HepG2 (cell line): Measurements from ENCODE around the gene DENND4B. TPM values are rescaled to one million over a fixed set of nuclear protein-coding genes. Genes with fewer than 3 reads are reported as not detected.

ENCODE experiments used
- FOSL1 ChIP-seq: sonication (generic); formaldehyde crosslinking; IDR thresholded peaks from 2 replicates; pipeline ENCODE4 v1.9.0; 2021; ENCODE audit warnings: missing genetic modification reagents, borderline replicate concordance
- HIVEP1 ChIP-seq: sonication (generic); formaldehyde crosslinking; IDR thresholded peaks from 2 replicates; pipeline ENCODE4 v1.4.0; 2020; ENCODE audit warnings: mild to moderate bottlenecking, missing genetic modification reagents
- ISX ChIP-seq: sonication (generic); formaldehyde crosslinking; conservative IDR thresholded peaks from 2 replicates; pipeline ENCODE4 v1.5.0; 2020; ENCODE audit warnings: missing genetic modification reagents
- JUN ChIP-seq: sonication (generic); formaldehyde crosslinking; IDR thresholded peaks from 2 replicates; pipeline ENCODE4 v1.4.0; 2020; ENCODE audit warnings: mild to moderate bottlenecking, missing genetic modification reagents
- MED1 ChIP-seq: sonication (generic); formaldehyde crosslinking; IDR thresholded peaks from 2 replicates; pipeline ENCODE4 v1.4.0; 2020; ENCODE audit warnings: missing genetic modification reagents
- PAX8 ChIP-seq: sonication (generic); formaldehyde crosslinking; IDR thresholded peaks from 2 replicates; pipeline ENCODE4 v1.8.0; 2022; ENCODE audit warnings: mild to moderate bottlenecking, missing genetic modification reagents, borderline replicate concordance
- RAD51 ChIP-seq: fragments of 450-650 bp; IDR thresholded peaks from 2 replicates; pipeline ENCODE4 v1.6.1; 2016; ENCODE audit warnings: borderline replicate concordance
- SMAD9 ChIP-seq: sonication (generic); formaldehyde crosslinking; IDR thresholded peaks from 2 replicates; pipeline ENCODE4 v1.5.1; 2020; ENCODE audit warnings: mild to moderate bottlenecking, missing genetic modification reagents
- SRF ChIP-seq: IDR thresholded peaks from 2 replicates; pipeline ENCODE4 v1.6.1; 2011; ENCODE audit warnings: mild to moderate bottlenecking, low read depth, low read length, moderate library complexity
- TMF1 ChIP-seq: sonication (generic); formaldehyde crosslinking; IDR thresholded peaks from 2 replicates; pipeline ENCODE4 v1.8.1; 2022; ENCODE audit warnings: low read depth, missing genetic modification reagents
- ZNF263 ChIP-seq: sonication (generic); formaldehyde crosslinking; IDR thresholded peaks from 2 replicates; pipeline ENCODE4 v1.4.0; 2020; ENCODE audit warnings: missing genetic modification reagents
- ZNF496 ChIP-seq: sonication (generic); formaldehyde crosslinking; IDR thresholded peaks from 2 replicates; pipeline ENCODE4 v1.8.1; 2023; ENCODE audit warnings: mild to moderate bottlenecking, moderate library complexity, missing genetic modification reagents; ENCODE audit not compliant: insufficient replicate concordance
- ZNF790 ChIP-seq: sonication (generic); formaldehyde crosslinking; IDR thresholded peaks from 2 replicates; pipeline ENCODE4 v1.8.0; 2022; ENCODE audit warnings: missing genetic modification reagents, mild to moderate bottlenecking, borderline replicate concordance
- polyA plus RNA-seq, 8 experiments: library from polyadenylated mRNA; depleted of rRNA in 3 of 8; stranded (reverse) in 7 of 8; unstranded in 1 of 8; fragments of >200 nt; fragmentation: Illumina TruSeq in 4 of 8; extraction: Trizol in 4 of 8; gene quantifications; 2 replicates each; pipeline versions ENCODE4 v1.2.1 to v1.2.3, GENCODE V29; 2011 to 2016; ENCODE audit warnings: low read depth in 4 of 8, missing spikeins in 1 of 8, mixed read lengths in 1 of 8; ENCODE audit not compliant: insufficient read depth in 1 of 8
- total RNA-seq, 5 experiments: library from RNA; depleted of rRNA; stranded (reverse); fragments of >200 nt; fragmentation: Illumina TruSeq; extraction: Trizol; gene quantifications; 2 replicates each; pipeline ENCODE4 v1.2.3, GENCODE V29; 2016; ENCODE audit warnings: low read depth in 1 of 5
- TF ChIP-seq, protein P1 (sequence below): sonication (generic); formaldehyde crosslinking; IDR thresholded peaks from 2 replicates; pipeline ENCODE4 v1.9.0; 2021; ENCODE audit warnings: mild to moderate bottlenecking, missing genetic modification reagents
- TF ChIP-seq, protein P2 (sequence below): sonication (generic); formaldehyde crosslinking; IDR thresholded peaks from 2 replicates; pipeline ENCODE4 v1.5.0; 2020; ENCODE audit warnings: missing genetic modification reagents
- TF ChIP-seq, protein P3 (sequence below): sonication (generic); formaldehyde crosslinking; IDR thresholded peaks from 2 replicates; pipeline ENCODE4 v1.5.1; 2020; ENCODE audit warnings: mild to moderate bottlenecking, missing genetic modification reagents
- TF ChIP-seq, protein P4 (sequence below): IDR thresholded peaks from 2 replicates; pipeline ENCODE4 v1.6.1; 2016

Gene DENND4B
- total and polyA plus RNA-seq, 2 of the 13 experiments (the other 11 are each of a cell fraction or from before 2014, with no cell fraction given) = 15.1 to 20.3 TPM

- TF ChIP-seq, protein P1, sequence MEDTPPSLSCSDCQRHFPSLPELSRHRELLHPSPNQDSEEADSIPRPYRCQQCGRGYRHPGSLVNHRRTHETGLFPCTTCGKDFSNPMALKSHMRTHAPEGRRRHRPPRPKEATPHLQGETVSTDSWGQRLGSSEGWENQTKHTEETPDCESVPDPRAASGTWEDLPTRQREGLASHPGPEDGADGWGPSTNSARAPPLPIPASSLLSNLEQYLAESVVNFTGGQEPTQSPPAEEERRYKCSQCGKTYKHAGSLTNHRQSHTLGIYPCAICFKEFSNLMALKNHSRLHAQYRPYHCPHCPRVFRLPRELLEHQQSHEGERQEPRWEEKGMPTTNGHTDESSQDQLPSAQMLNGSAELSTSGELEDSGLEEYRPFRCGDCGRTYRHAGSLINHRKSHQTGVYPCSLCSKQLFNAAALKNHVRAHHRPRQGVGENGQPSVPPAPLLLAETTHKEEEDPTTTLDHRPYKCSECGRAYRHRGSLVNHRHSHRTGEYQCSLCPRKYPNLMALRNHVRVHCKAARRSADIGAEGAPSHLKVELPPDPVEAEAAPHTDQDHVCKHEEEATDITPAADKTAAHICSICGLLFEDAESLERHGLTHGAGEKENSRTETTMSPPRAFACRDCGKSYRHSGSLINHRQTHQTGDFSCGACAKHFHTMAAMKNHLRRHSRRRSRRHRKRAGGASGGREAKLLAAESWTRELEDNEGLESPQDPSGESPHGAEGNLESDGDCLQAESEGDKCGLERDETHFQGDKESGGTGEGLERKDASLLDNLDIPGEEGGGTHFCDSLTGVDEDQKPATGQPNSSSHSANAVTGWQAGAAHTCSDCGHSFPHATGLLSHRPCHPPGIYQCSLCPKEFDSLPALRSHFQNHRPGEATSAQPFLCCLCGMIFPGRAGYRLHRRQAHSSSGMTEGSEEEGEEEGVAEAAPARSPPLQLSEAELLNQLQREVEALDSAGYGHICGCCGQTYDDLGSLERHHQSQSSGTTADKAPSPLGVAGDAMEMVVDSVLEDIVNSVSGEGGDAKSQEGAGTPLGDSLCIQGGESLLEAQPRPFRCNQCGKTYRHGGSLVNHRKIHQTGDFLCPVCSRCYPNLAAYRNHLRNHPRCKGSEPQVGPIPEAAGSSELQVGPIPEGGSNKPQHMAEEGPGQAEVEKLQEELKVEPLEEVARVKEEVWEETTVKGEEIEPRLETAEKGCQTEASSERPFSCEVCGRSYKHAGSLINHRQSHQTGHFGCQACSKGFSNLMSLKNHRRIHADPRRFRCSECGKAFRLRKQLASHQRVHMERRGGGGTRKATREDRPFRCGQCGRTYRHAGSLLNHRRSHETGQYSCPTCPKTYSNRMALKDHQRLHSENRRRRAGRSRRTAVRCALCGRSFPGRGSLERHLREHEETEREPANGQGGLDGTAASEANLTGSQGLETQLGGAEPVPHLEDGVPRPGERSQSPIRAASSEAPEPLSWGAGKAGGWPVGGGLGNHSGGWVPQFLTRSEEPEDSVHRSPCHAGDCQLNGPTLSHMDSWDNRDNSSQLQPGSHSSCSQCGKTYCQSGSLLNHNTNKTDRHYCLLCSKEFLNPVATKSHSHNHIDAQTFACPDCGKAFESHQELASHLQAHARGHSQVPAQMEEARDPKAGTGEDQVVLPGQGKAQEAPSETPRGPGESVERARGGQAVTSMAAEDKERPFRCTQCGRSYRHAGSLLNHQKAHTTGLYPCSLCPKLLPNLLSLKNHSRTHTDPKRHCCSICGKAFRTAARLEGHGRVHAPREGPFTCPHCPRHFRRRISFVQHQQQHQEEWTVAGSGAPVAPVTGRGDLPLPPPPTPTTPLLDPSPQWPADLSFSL = no peak
- TF ChIP-seq SRF (no peak), HIVEP1 (CRISPR knock-in tag) (peak; percentile 96), TMF1 (CRISPR knock-in tag) (no peak; the same call in 1 of the 2 replicates), PAX8 (0 out of 2 replicates have a peak, but pooled peaks have one; percentile 53), SMAD9 (CRISPR knock-in tag) (0 out of 2 replicates have a peak, but pooled peaks have one; percentile 53), ZNF263 (peak; percentile 57), MED1 (peak; percentile 61), RAD51 (peak; percentile 88), ZNF790 (CRISPR knock-in tag) (no peak), ZNF496 (CRISPR knock-in tag) (no peak), ISX (CRISPR knock-in tag) (no peak), FOSL1 (CRISPR knock-in tag) (no peak), JUN (CRISPR knock-in tag) (no peak)
- TF ChIP-seq, protein P2, sequence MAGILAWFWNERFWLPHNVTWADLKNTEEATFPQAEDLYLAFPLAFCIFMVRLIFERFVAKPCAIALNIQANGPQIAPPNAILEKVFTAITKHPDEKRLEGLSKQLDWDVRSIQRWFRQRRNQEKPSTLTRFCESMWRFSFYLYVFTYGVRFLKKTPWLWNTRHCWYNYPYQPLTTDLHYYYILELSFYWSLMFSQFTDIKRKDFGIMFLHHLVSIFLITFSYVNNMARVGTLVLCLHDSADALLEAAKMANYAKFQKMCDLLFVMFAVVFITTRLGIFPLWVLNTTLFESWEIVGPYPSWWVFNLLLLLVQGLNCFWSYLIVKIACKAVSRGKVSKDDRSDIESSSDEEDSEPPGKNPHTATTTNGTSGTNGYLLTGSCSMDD (CRISPR knock-in tag) = no peak
- TF ChIP-seq, protein P3, sequence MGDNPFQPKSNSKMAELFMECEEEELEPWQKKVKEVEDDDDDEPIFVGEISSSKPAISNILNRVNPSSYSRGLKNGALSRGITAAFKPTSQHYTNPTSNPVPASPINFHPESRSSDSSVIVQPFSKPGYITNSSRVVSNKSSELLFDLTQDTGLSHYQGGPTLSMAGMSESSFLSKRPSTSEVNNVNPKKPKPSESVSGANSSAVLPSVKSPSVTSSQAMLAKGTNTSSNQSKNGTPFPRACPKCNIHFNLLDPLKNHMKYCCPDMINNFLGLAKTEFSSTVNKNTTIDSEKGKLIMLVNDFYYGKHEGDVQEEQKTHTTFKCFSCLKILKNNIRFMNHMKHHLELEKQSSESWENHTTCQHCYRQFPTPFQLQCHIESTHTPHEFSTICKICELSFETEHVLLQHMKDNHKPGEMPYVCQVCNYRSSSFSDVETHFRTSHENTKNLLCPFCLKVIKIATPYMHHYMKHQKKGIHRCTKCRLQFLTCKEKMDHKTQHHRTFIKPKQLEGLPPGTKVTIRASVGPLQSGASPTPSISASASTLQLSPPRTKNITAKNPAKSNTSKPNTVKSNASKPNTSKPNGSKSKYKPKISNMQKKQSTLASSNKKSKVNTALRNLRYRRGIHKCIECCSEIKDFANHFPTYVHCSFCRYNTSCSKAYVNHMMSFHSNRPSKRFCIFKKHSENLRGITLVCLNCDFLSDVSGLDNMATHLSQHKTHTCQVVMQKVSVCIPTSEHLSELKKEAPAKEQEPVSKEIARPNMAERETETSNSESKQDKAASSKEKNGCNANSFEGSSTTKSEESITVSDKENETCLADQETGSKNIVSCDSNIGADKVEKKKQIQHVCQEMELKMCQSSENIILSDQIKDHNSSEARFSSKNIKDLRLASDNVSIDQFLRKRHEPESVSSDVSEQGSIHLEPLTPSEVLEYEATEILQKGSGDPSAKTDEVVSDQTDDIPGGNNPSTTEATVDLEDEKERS (CRISPR knock-in tag) = peak; percentile 94; the same call in 1 of the 2 replicates
- TF ChIP-seq, protein P4, sequence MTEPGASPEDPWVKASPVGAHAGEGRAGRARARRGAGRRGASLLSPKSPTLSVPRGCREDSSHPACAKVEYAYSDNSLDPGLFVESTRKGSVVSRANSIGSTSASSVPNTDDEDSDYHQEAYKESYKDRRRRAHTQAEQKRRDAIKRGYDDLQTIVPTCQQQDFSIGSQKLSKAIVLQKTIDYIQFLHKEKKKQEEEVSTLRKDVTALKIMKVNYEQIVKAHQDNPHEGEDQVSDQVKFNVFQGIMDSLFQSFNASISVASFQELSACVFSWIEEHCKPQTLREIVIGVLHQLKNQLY (CRISPR knock-in tag) = 0 out of 2 replicates have a peak, but pooled peaks have one; percentile 29
These were observed 20.8 kb upstream of the DENND4B start, which contains the start of gene CREB3L4 (continued) for GRCh38 chr1:153967107-153967999.
